ENCODE measurements around the gene LRRC36. TPM values are rescaled to one million over a fixed set of nuclear protein-coding genes. Genes with fewer than 3 reads are reported as not detected.
A peak's percentile ranks its signal among the peaks of the same experiment; 100 is the strongest.

Gene LRRC36
- total and polyA plus RNA-seq, 2 of the 13 experiments (the other 11 are each of a cell fraction or from before 2014, with no cell fraction given): 0.12 to 0.15 TPM

- no peak for TF ChIP-seq U2AF2 (IDR thresholded peaks at IDR 0.05; ENCODE audit: low read depth, low read length)
- peak; percentile 23 for TF ChIP-seq SKI (IDR thresholded peaks at IDR 0.05; ENCODE audit: partially characterized antibody)
- TF ChIP-seq SAP130 (CRISPR knock-in tag; IDR thresholded peaks at IDR 0.05; ENCODE audit: low read depth): 0 out of 2 replicates have a peak, but pooled peaks have one; percentile 46
- no peak for TF ChIP-seq MIER2 (CRISPR knock-in tag; IDR thresholded peaks at IDR 0.05)
- no peak for TF ChIP-seq MED13 (CRISPR knock-in tag; IDR thresholded peaks at IDR 0.05)
- no peak for TF ChIP-seq HNRNPL (IDR thresholded peaks at IDR 0.05; ENCODE audit: low read depth, low read length)
- no peak for TF ChIP-seq ZMAT3 (CRISPR knock-in tag; conservative IDR thresholded peaks at IDR 0.05)
- TF ChIP-seq RAD21 (CRISPR knock-in tag; IDR thresholded peaks at IDR 0.05): peak; percentile 80
- no peak for TF ChIP-seq DR1 (CRISPR knock-in tag; IDR thresholded peaks at IDR 0.05)
- no peak for TF ChIP-seq HES4 (CRISPR knock-in tag; IDR thresholded peaks at IDR 0.05; ENCODE audit: borderline replicate concordance)
- no peak for TF ChIP-seq NFAT5 (CRISPR knock-in tag; IDR thresholded peaks at IDR 0.05)
- 0 out of 2 replicates have a peak, but pooled peaks have one; percentile 22 for TF ChIP-seq RNF2 (conservative IDR thresholded peaks at IDR 0.05; ENCODE audit: low read depth)
- peak in 1 of 2 experiments; percentile 42; a peak in 1 of 4 replicates for TF ChIP-seq EP300 (IDR thresholded peaks at IDR 0.05; ENCODE audit: low read depth in 2 of 2, low read length in 2 of 2)
- TF ChIP-seq EP300 (CRISPR knock-in tag; IDR thresholded peaks at IDR 0.05; ENCODE audit: borderline replicate concordance): no peak
- no peak for TF ChIP-seq THAP8 (CRISPR knock-in tag; IDR thresholded peaks at IDR 0.05; ENCODE audit: borderline replicate concordance)
- TF ChIP-seq TBX2 (CRISPR knock-in tag; IDR thresholded peaks at IDR 0.05; ENCODE audit: borderline replicate concordance): peak; percentile 56
- TF ChIP-seq THAP11 (CRISPR knock-in tag; IDR thresholded peaks at IDR 0.05): 0 out of 2 replicates have a peak, but pooled peaks have one; percentile 20
- TF ChIP-seq RXRB (CRISPR knock-in tag; IDR thresholded peaks at IDR 0.05; ENCODE audit: borderline replicate concordance): peak; percentile 25; the same call in 1 of the 2 replicates
- TF ChIP-seq STAT5B (CRISPR knock-in tag; IDR thresholded peaks at IDR 0.05): no peak
- no peak for TF ChIP-seq ZNF570 (CRISPR knock-in tag; IDR thresholded peaks at IDR 0.05; ENCODE audit: borderline replicate concordance)
- TF ChIP-seq GMEB1 (CRISPR knock-in tag; IDR thresholded peaks at IDR 0.05; ENCODE audit: borderline replicate concordance): no peak
These were observed 66.6 kb downstream of the LRRC36 start, which contains the start of gene TPPP3 (continued) for GRCh38 chr16:67393111-67393787.
